ENCODE measurements around the gene BICC1.

DNA sequence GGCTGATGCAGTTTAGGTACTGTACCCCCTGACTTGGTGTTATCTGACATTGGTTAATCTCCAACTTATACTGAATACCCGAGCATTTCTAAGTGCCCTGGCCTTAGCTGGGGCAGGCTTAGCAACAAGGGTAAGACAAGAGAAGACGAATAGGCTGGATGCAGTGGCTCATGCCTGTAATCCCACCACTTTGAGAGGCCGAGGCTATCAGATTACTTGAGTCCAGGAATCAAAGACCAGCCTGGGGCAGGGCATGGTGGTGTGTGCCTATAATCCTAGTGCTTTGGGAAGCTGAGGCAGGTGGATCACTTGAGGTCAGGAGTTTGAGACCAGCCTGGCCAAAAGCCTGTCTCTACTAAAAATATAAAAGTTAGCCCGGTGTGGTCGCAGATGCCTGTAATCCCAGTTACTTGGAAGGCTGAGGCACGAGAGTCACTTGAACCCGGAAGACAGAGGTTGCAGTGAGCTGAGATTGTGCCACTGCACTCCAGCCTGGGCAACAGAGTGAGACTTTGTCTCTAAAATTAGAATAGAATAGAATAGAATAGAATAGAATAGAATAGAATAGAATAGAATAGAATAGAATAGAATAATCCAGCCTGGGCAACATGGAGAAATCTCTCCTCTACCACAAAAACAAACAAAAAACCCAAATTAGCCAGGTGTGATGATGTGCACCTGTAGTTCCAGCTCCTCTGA lies 108.9 kb downstream of the BICC1 start:
- TF ChIP-seq CTCF (IDR thresholded peaks at IDR 0.05) (no peak), POLR2AphosphoS5 (IDR thresholded peaks at IDR 0.05) (no peak)
